K562 (cell line): Measurements from ENCODE around the gene LTBP1. TPM values are rescaled to one million over a fixed set of nuclear protein-coding genes. Genes with fewer than 3 reads are reported as not detected.

ENCODE experiments used
- ARHGAP35 ChIP-seq: fragments of 450-650 bp; IDR thresholded peaks from 2 replicates; pipeline ENCODE4 v1.6.1; 2018; ENCODE audit not compliant: partially characterized antibody
- EZH2 ChIP-seq: IDR thresholded peaks from 2 replicates; pipeline ENCODE4 v1.6.1; 2012; ENCODE audit warnings: low read depth, mild to moderate bottlenecking, inconsistent platforms, low read length, borderline replicate concordance
- HDAC2 ChIP-seq: fragments of 450-650 bp; IDR thresholded peaks from 2 replicates; pipeline ENCODE4 v1.6.1; 2016; ENCODE audit warnings: mild to moderate bottlenecking
- HNRNPK ChIP-seq: fragments of 200-400 bp; formaldehyde crosslinking; IDR thresholded peaks from one replicate; pipeline ENCODE4 v1.6.1; 2018; ENCODE audit warnings: mild to moderate bottlenecking, low read depth, low read length; ENCODE audit not compliant: poor library complexity, severe bottlenecking
- KDM2B ChIP-seq: fragments of 250-450 bp; sonication (Bioruptor Pico); IDR thresholded peaks from 2 replicates; pipeline ENCODE4 v1.8.0; 2021; ENCODE audit warnings: mild to moderate bottlenecking, moderate library complexity
- NFE2 ChIP-seq: IDR thresholded peaks from 2 replicates; pipeline ENCODE4 v1.6.1; 2014; ENCODE audit warnings: antibody characterized with exemption, low read depth
- RCOR1 ChIP-seq, 2 experiments: IDR thresholded peaks; 2 replicates each; pipeline ENCODE4 v1.6.1; 2012; ENCODE audit warnings: low read depth in 2 of 2, low read length in 2 of 2, borderline replicate concordance in 1 of 2, improper control_type of control experiment in 1 of 2
- YBX1 ChIP-seq: fragments of 450-650 bp; IDR thresholded peaks from 2 replicates; pipeline ENCODE4 v1.7.1; 2016; ENCODE audit warnings: mild to moderate bottlenecking
- polyA plus RNA-seq, 8 experiments: library from polyadenylated mRNA; depleted of rRNA in 4 of 8; stranded (reverse) in 5 of 8; unstranded in 3 of 8; fragments of >200 nt; fragmentation: Nextera tagmentation in 2 of 8; fragmentation: Illumina TruSeq in 1 of 8; extraction: Ambion mirVana in 2 of 8; extraction: Trizol in 1 of 8; gene quantifications; 2 replicates each; pipeline versions ENCODE4 v1.2.1 to v1.2.3, GENCODE V29; 2011 to 2014; ENCODE audit warnings: inconsistent platforms in 1 of 8, missing spikeins in 1 of 8
- total RNA-seq, 7 experiments: library from RNA; depleted of rRNA in 6 of 7; stranded (reverse); fragments of >200 nt in 6 of 7; fragmentation: Illumina TruSeq in 2 of 7; extraction: Trizol in 2 of 7; gene quantifications; 2 replicates each; pipeline versions ENCODE4 v1.2.1 to v1.2.3, GENCODE V29; 2011 to 2021; ENCODE audit warnings: low replicate concordance in 1 of 7
- TF ChIP-seq, protein P1 (sequence below), 2 experiments: fragments of 150-350 bp in 1 of 2; IDR thresholded peaks; 2 replicates each; pipeline ENCODE4 v1.6.1; 2012 to 2016; ENCODE audit warnings: low read depth in 2 of 2, low read length in 2 of 2, mild to moderate bottlenecking in 1 of 2, moderate library complexity in 1 of 2

LTBP1 gene
- total and polyA plus RNA-seq, 9 of the 15 experiments (the other 6 are each of a cell fraction or from before 2014, with no cell fraction given) = 3.6 to 16.4 (median 8.5) TPM

- TF ChIP-seq, protein P1, sequence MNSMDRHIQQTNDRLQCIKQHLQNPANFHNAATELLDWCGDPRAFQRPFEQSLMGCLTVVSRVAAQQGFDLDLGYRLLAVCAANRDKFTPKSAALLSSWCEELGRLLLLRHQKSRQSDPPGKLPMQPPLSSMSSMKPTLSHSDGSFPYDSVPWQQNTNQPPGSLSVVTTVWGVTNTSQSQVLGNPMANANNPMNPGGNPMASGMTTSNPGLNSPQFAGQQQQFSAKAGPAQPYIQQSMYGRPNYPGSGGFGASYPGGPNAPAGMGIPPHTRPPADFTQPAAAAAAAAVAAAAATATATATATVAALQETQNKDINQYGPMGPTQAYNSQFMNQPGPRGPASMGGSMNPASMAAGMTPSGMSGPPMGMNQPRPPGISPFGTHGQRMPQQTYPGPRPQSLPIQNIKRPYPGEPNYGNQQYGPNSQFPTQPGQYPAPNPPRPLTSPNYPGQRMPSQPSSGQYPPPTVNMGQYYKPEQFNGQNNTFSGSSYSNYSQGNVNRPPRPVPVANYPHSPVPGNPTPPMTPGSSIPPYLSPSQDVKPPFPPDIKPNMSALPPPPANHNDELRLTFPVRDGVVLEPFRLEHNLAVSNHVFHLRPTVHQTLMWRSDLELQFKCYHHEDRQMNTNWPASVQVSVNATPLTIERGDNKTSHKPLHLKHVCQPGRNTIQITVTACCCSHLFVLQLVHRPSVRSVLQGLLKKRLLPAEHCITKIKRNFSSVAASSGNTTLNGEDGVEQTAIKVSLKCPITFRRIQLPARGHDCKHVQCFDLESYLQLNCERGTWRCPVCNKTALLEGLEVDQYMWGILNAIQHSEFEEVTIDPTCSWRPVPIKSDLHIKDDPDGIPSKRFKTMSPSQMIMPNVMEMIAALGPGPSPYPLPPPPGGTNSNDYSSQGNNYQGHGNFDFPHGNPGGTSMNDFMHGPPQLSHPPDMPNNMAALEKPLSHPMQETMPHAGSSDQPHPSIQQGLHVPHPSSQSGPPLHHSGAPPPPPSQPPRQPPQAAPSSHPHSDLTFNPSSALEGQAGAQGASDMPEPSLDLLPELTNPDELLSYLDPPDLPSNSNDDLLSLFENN (IDR thresholded peaks at IDR 0.05; ENCODE audit: low read depth in 2 of 2, low read length in 2 of 2) = no peak
- TF ChIP-seq NFE2 (no peak), HDAC2 (no peak), YBX1 (no peak), HNRNPK (no peak), KDM2B (CRISPR knock-in tag) (no peak), RCOR1 (IDR thresholded peaks at IDR 0.05; ENCODE audit: borderline replicate concordance in 1 of 2, low read depth in 2 of 2, low read length in 2 of 2) (no peak), ARHGAP35 (no peak), EZH2 (no peak)
These were observed 277.1 kb downstream of the LTBP1 start (continued) for GRCh38 chr2:33223856-33224255.
